HG03521 (cell line): ENCODE data around the gene PKD1.
"Not testable (repeated sequence)": the region's sequence is repeated elsewhere in the genome, so short reads cannot be mapped to it uniquely, and the experiment has no call there.

Source experiments
- ATAC-seq: cut with Tn5 transposase; IDR thresholded peaks from one replicate; pipeline ENCODE4 v1.9.1; 2021; ENCODE audit warnings: mild to moderate bottlenecking, moderate library complexity; ENCODE audit not compliant: unreplicated experiment

The PKD1 gene

DNA sequence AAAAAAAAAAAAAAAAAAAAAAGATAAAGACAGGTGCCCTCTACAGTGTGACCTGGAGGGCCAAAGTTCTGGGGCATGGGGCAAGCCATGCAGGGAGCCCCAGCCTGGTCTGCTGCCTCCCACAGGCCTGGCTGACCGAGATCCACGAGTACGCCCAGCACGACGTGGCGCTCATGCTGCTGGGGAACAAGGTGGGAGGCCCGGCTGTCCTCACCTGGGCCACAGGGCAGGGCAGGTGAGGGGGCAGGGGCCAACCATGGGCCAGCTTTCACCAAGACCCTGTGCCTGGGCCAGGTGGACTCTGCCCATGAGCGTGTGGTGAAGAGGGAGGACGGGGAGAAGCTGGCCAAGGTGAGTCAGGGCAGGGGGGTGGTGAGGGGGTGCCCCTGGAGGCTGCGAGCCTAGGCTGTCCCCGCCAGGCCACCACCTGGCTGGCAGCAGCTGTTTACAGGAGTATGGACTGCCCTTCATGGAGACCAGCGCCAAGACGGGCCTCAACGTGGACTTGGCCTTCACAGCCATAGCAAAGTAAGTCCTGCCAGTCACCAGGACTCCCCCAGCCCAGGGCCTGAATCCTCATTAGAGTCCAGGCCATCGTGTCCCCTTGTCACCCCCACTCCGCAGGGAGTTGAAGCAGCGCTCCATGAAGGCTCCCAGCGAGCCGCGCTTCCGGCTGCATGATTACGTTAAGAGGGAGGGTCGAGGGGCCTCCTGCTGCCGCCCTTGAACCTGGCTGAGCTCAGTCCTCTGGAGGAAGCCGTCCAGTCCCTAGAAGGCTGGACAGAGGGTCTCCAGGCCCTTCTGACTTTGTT is 17.2 kb upstream of the PKD1 start:
- ATAC-seq, result no peak

DNA sequence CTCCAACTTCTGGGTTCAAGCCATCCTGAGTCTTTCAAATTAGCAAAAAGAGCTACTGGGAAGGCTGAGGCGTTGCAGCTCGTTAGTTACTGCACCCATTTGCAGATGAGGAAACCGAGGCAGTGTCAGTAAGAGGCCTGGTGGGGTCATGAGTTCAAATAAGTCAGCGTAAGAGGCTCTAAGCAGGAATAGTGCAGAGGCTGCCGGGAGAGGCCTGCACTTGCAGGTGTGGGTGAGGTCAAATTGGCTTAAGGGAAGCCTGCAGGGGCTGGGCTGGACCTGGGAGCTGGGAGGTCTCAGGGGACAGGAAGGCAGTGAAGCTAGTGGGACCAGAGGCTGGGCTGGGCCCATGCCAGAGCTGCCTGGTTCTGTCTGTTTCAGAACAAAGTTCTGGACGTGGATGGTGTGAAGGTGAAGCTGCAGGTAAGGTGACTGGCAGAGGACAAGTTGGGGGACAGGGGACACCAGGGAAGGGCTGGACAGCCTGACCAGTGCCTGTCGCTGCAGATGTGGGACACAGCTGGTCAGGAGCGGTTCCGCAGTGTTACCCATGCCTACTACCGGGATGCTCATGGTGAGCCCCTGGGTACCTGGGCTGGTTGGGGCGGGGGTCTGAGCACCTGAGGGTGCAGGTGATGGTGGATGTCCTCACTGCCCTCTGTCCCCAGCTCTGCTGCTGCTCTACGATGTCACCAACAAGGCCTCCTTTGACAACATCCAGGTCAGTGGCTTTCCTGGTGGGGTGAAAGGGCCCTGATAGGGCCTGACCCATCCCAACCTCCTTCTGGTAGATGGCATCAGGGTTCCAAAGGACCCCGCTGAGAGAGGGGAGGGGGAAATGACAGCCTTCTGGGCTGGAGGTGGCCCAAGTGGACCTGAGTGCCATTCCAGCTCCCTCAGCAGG is 15.7 kb upstream of the PKD1 start:
- ATAC-seq, result no peak

DNA sequence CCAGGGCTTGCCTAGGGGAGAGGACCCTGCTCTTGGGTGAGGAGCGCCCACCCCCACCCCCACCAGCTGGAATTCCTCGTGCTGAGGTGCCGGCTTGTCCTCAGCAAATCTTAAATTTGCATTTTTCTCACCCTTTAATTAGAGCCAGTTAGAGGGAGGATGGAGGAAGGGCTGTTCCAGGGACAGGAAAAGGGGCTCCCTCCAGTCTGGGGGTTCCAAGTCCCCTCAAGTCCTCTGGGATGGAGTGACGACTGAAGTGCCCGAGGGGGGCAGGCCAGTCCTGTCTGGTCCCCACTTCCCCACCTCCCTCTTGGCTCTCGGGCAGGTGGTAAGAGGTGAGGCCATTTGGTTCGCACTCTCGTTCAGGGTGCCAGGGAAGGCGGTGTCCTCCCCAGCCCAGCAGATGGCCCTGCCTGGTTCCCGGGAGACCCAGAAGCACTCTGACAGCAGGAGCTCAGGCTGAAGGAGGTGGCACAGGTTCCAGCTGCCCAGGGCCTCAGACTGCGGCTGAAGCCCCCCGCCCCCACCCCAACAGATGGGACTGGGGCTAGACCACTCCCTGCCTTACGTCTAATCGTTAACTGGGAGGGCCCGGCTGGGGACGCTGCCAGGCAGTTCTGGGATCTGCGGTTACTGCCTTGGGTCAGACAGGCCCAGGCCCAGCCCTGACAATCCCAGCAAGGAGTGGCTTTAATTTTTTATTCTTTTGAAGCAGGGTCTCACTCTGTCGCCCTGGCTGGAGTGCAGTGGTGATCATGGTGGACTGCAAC is 14.9 kb upstream of the PKD1 start:
- ATAC-seq, result no peak

DNA sequence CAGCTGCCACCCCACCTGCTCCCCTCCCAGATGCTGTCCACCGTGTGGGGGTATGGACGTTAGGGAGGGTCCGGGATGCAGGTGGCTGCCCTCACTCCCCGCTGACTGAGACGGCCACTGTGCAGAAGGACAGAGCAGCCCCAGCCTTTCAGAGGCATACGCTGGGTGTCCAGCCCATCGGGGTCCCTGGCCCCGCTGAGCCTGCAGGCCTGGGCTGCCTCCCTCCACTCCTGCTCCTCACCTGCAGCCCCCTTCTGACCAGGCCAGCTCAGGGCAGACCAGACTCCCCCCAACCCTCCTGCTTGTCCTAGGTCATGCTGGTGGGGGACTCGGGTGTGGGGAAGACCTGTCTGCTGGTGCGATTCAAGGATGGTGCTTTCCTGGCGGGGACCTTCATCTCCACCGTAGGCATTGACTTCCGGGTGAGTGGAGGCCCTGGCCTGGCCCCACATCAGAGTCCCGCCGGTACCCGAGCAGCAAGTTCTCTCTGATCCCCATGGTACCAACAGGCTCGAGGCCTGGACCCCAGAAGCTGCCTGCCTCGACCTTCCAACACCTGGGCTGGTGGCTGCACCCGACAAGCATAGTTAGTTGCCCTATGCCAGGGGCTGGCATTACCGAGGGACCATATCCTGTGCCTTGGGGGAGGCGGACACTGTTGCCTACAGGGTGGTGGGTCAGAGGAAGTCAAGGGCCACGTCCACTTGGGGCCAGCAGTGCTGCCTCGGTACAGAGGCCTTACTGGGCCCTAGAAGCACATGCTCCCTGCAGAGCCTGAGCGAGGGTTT is 14.1 kb upstream of the PKD1 start:
- ATAC-seq, result no peak

DNA sequence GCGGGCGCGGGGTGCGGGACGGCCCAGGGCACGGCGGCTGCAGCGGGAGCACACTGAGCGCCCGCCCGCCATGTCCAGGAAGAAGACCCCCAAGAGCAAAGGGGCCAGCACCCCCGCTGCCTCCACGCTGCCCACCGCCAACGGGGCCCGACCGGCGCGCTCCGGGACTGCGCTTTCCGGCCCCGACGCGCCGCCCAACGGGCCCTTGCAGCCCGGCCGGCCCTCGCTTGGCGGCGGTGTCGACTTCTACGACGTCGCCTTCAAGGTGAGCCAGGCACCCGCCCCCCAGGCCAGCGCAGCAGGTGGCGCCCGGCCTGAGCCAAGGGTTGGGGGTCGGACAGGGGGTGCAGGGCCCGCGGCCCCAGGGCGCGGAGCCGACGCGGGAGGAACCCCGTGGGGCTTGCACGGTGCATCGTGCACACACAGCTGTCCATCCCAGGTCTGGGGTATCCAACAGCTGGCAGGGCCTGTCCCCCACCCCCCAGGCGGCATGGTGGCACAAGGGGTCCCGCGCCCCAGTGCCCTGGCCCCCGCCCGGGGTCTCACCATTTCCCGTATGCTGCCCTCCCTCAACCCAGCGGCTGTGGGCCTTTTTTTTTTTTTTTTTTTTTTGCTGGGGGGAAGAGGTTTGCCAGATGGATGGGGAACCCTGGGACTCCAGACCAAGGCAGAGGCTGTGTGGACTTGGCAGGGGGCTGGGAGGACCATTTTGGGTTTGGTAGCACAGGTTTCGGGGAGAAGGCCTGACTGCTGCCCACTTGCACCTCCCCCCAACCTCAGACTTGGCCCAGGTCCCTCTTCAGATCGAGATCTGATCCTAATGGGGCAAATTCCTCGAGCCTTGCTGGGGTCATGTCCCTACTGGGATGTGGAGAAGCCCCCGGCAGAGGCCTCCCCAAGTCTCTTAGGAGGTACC is 13.3 kb upstream of the PKD1 start:
- no peak for ATAC-seq

DNA sequence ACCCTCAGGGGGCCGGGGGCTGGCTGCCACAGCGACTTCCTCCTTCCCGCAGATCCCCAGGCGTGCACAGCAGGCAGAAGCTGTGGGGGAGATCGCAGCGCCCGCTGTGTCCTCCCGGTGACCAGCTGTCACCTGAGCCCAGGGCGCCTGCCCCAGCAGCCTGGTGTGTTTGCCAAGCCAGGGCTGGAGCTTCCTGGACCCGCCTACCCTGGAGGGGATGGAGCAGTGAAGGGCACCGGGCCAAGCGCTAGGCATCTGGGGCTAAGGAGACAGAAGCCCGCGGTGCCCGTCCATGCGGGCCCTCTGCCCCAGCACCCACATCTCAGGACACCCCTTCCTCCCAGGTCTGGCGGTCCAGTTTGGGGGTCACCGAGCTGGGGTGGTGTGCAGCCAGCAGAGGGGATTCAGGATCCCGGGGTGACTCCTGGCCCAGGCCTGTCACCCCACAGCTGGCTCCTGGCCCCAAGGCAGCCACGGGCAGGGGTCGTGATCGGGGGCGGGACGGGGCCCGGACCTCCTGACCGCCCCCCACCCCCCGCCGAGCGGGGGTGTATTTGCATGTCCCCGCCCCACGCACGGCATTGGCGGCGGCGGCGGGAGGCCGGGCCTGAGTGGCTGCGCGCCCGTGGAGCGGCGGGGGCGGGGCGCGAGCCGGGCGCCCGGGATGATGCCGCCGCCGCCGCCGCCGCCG is 12.4 kb upstream of the PKD1 start, which contains the start of gene RAB26:
TSS of gene RAB26 (plus strand) at position 645 of the 691 bp plus-strand sequence. CDS start 159 bp downstream, outside the sequence.
- ATAC-seq, result no peak

DNA sequence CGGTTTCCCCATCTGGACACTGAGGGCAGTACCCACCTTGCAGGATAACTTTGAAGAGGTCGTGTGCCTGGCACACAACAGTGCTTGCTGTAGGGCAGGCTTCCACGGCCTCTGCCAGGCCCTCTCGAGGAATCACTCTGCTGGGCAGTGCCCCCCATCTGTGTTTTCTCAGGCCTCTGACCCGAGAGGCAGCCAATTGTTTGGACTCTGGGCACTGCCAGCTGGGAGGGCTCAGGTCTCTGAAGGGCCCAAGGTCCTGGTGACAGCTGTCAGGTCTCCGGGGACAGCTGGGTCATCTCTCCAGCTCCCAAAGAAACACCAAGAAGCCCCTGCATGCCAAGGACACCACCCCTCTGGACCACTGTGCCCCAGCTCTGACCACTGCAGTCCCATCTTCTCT is 11.7 kb upstream of the PKD1 start:
- ATAC-seq, result no peak

DNA sequence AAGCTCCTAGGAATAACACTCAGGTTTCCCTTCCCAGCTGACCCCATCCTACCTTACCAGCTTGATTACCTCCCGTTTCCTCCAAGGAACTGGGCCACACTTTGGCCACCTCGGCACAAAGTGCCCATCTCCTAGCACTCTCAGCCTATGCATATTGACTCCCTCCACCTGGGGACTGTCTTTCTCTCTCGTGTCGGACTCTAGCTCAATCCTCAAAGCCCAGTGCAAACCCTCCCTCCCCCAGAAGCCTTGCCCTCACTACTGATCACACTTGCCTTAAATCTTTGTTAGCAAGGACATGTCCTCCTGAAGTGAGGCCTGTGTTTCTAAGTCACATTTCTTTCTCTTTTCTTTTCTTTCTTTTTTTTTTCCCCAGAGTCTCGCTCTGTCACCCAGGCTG is 10.1 kb upstream of the PKD1 start:
- ATAC-seq, result no peak

DNA sequence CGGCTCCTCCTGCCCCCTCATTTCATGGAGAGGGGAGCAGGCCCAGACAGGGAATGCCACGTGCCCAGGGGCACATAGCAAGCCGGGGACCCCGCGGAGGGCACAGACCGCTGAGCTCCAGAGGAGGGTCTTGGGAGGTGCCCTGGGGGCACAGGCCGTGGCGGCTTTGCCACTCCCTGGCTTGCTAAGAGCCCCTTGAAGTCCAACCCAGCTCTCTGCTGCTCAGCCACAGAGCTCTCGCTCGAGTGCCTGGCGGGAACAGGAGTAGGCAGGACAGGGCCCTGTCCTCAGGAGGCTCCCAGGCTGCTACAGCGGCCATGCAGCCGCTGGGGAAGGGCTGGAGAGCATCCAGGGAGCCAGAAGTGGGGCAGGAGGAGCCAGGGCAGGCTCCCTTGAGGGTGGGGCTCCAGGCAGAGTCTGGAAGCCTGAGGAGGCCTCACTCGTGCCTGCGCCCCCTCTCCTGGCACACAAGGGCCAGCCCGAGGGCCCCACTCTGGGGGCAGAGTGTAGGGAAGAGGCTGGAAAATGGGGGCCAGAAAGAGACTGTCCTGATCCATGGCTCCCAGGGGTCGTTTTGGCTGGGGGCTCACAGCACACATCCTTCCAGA is 8.3 kb upstream of the PKD1 start:
- no peak for ATAC-seq

DNA sequence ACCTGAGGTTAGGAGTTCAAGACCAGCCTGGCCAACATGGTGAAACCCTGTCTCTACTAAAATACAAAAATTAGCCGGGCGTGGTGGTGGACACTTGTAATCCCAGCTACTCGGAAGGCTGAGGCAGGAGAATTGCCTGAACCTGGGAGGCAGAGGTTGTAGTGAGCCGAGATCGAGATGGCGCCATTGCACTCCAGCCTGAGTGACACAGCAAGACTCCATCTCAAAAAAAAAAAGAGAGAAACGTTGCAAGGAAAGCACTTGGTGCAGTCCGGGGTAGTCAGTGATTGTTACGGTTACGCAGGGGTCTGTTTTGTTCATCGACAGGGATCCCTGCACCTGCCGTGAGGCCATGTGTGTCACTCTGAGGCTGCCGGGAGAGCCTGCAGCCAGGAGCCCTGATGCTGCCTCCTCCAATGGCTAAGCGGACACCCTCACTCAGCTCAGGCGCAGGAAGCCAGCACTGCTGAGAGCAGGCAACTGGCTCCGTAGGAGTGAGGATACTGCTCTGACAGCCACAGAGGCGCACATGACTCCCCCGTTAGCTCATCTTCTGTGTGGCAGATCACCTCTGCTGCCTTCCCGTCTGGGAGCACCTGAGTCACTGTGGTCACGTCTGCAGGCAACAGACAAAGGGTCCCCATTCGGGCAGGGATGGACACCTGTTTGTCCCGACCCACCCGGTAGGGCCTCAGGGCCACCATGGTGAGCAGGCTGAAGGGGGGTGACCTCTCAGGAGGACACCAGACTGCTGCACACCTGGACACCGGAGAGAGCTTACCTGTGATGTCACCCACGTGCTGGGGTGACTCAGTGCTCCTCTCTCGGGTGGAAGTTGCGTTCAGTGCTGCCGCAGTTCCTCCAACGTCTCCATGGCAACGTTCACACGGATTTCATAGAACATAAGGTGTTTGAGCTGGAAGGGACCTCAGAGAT is 7.5 kb upstream of the PKD1 start:
- ATAC-seq, result no peak

DNA sequence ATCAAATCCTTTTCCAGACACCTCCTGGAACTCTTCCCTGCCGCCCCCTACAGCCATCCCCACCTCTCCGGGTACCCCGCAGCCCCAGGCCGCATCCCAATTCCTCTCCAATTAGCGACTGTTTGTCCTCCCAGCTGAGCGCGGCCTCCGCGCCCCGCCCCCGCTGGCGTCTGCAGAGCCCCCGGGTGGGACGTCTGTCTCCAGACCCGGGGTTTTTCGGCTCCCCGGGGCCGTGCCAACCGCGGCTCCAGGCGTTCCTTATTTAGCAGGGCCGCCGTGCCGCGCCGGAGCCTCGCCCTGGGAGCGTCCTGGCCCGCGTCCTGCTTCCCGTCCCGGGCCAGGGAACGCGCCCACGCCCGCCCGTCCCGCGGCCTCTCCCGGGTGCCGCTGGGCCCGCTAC is 627 bp downstream of the PKD1 start:
- not testable (repeated sequence) for ATAC-seq

DNA sequence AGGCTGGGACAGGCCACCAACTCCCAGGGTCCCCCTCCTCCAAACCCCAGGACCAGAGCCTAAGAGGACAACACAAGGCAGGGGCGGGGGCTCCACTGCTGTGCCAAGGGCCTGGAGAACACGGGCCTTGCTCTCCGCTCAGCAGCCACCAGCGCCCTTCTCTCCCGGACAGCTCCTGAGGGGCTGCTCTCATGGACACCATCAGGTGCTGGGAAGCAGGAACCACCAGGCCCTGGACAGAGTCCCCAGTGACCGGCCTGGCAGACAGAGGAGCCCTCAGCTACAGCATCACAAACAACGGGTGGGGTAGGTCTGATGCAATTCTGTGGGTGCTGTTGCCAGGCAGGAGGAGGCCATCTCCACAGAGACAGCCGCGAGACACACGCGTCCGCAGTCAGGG is 1.9 kb downstream of the PKD1 start:
- ATAC-seq, result not testable (repeated sequence)

DNA sequence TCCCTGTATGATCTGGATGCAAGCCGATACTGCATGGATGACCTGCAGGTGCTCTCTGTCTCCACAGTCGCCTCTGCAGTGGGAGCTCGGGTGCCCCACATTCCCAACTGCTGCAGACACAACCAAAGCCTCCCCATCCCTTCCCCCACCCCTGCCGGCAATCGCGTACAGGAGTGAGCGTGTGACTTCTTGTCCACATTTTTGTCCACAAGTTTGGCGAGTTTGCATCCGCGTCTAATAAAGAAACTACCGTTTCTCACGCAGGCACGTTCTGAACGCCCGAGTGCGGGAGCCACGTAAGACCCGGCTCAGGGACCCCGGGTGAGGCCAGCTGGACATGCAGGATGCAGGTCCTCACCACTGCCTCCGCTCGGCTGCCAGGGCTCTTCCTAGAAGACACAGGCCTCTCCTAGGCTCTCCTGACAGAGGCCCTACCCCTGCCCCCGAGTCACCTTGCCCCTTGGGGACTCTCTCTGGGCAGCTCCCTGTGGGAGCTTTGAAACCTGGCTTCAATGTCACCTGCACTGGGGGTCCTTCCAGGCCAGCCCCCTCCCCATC is 5.7 kb downstream of the PKD1 start:
- ATAC-seq, result not testable (repeated sequence)

DNA sequence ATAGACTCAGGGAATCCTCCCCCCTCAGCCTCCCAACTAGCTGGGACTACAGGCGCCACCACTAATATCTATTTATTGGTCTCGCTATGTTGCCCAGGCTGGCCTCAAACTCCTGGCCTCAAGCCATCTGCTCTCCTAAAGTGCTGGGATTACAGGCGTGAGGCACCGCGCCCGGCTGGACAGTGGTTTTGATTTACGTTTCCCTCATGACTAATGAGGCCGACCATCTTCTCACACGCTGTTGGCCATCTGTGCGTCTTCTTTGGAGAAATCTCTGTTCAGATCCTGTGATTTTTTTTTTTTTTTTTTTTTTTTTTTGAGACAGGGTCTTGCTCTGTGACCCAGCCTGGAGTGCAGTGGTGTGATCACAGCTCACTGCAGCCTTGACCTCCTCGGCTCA is 6.4 kb downstream of the PKD1 start:
- not testable (repeated sequence) for ATAC-seq

DNA sequence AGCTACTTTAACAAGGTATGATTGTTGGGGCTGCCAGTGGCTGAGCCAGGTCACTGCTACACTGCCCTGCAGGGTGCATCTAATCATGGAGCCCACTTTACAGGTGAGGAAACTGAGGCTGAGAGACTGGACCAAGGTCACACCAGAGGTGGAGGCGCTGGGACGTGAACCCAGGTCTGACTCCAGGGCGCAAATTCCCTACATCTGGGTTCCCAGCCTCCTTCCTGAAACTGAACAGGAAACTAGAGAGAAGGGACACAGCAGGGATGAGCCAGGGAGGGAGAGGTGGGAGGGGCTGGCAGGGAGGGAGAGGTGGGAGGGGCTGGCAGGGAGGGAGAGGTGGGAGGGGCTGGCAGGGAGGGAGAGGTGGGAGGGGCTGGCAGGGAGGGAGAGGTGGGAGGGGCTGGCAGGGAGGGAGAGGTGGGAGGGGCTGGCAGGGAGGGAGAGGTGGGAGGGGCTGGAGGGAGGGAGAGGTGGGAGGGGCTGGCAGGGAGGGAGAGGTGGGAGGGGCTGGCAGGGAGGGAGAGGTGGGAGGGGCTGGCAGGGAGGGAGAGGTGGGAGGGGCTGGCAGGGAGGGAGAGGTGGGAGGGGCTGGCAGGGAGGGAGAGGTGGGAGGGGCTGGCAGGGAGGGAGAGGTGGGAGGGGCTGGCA is 7.9 kb downstream of the PKD1 start:
- ATAC-seq, result not testable (repeated sequence)

DNA sequence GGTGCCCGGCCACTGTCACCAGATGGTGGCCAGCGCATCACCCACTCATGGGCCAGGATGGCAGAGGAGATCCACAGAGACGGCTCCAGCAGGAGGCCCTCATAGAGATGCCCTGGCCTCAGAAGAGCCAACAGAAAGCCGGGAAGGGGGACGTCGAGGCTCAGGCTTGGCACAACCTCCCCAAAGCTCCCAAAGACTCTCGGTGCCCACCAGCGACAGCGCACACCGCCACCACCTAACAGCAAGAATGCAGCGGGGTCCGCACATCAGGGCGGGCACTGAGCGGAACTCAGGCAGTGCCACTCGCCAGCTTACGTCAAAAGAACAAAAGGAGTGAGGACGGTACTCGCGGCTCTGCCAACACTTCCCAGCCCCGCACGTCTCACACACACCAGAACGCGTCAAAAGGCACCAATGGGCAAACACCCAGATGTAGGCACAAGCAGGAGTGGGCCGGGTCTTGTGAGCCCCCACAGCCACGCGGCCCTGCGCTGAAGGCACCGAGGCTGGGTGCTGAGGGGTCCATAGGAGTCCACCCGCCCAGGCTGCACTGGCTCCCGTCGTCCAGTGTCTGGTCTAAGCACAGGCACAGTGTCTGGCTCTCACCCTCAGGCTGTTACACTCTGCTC is 8.7 kb downstream of the PKD1 start:
- ATAC-seq, result not testable (repeated sequence)
